Thyroid gland (tissue), 4 donors: ENCODE measurements around the gene NMT1. TPM values are rescaled to one million over a fixed set of nuclear protein-coding genes. Genes with fewer than 3 reads are reported as not detected.

Experiments used
- DNase-seq, 2 donors: peaks; one replicate each; pipeline ENCODE4 v3.0.0-alpha.2; 2019
- H3K27ac ChIP-seq, 3 donors: fragments of 200-600 bp; sonication (generic); 1 replicate in 2 of 3; 2 replicates in 1 of 3; pipeline ENCODE4 v1.5.1; 2016 to 2019; ENCODE audit warnings: mild to moderate bottlenecking in 1 of 3, moderate library complexity in 1 of 3
- H3K27me3 ChIP-seq: fragments of 200-600 bp; sonication (generic); one replicate; pipeline ENCODE4 v1.5.1; 2019
- H3K36me3 ChIP-seq, 2 donors: fragments of 200-600 bp; sonication (generic); one replicate each; pipeline ENCODE4 v1.5.1; 2016 to 2019
- H3K4me1 ChIP-seq, 2 donors: fragments of 200-600 bp; sonication (generic); one replicate each; pipeline ENCODE4 v1.5.1; 2017 to 2019
- H3K4me3 ChIP-seq, 3 donors: fragments of 200-600 bp; sonication (generic); replicated peaks in 1 of 3; 1 replicate in 2 of 3; 2 replicates in 1 of 3; pipeline ENCODE4 v1.5.1; 2016; ENCODE audit warnings: mild to moderate bottlenecking in 1 of 3
- H3K9me3 ChIP-seq: fragments of 200-600 bp; sonication (generic); one replicate; pipeline ENCODE4 v1.5.1; 2017
- POLR2A ChIP-seq, 2 donors: fragments of 450-650 bp; IDR thresholded peaks; one replicate each; pipeline ENCODE4 v1.6.1; 2017; ENCODE audit warnings: antibody characterized with exemption in 2 of 2, mild to moderate bottlenecking in 2 of 2, moderate library complexity in 1 of 2
- WGBS, 2 donors: methylation state at CpG; one replicate each; pipeline ENCODE4 v1.1.5; 2017; 5-methylcytosine and 5-hydroxymethylcytosine counted together
- intact Hi-C: fragments of 100-400 bp; cut with DNase I; formaldehyde crosslinking; loops from one replicate; pipeline ENCODE4 v1.15.1; 2023
- total RNA-seq, 4 donors: library from RNA; depleted of rRNA; stranded (reverse); fragments of >200 nt; gene quantifications; one replicate each; pipeline ENCODE4 v1.2.3, GENCODE V29; 2016
- TF ChIP-seq, protein P1 (sequence below), 6 experiments: fragments of 200-600 bp in 3 of 6; fragments of 450-650 bp in 3 of 6; sonication (generic) in 3 of 6; IDR thresholded peaks; one replicate each; pipeline ENCODE4 v1.5.1; 2016 to 2019; ENCODE audit warnings: antibody characterized with exemption in 6 of 6, mild to moderate bottlenecking in 2 of 6, inconsistent platforms in 1 of 6, moderate library complexity in 1 of 6

Gene NMT1
- total RNA-seq, 4 donors from 2014 or later, result 71.7 to 98.9 (median 85.2) TPM

GRCh38 chr17:45029758-45030423 is 31.2 kb upstream of the NMT1 start:
- peaks cover 30 to 34% of the 10 kb centered on the region in 2 donors for H3K36me3 ChIP-seq
- no peak for TF ChIP-seq POLR2A (IDR thresholded peaks at IDR 0.05)
- TF ChIP-seq, protein P1, sequence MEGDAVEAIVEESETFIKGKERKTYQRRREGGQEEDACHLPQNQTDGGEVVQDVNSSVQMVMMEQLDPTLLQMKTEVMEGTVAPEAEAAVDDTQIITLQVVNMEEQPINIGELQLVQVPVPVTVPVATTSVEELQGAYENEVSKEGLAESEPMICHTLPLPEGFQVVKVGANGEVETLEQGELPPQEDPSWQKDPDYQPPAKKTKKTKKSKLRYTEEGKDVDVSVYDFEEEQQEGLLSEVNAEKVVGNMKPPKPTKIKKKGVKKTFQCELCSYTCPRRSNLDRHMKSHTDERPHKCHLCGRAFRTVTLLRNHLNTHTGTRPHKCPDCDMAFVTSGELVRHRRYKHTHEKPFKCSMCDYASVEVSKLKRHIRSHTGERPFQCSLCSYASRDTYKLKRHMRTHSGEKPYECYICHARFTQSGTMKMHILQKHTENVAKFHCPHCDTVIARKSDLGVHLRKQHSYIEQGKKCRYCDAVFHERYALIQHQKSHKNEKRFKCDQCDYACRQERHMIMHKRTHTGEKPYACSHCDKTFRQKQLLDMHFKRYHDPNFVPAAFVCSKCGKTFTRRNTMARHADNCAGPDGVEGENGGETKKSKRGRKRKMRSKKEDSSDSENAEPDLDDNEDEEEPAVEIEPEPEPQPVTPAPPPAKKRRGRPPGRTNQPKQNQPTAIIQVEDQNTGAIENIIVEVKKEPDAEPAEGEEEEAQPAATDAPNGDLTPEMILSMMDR (IDR thresholded peaks at IDR 0.05), result no peak
- no peak overlapping the region for H3K27ac ChIP-seq
- no peaks in the 10 kb centered on the region for H3K4me1 ChIP-seq
- intact Hi-C loops, result loop anchor here (10.0 kb wide), 1 partner anchor 65 kb away; the partner anchor contains the start of gene C1QL1
- no peak for DNase-seq
- H3K27me3 ChIP-seq, result no peaks in the 10 kb centered on the region
- WGBS, 2 donors, result 86 to 92% methylated on average over 9 to 15 of the region's 17 CpGs
- H3K4me3 ChIP-seq, result no peak overlapping the region
- H3K9me3 ChIP-seq, result no peaks in the 10 kb centered on the region

- intact Hi-C loops, result no loop called here
- DNase-seq, result no peak
- peaks cover 30 to 34% of the 10 kb centered on the region in 2 donors for H3K36me3 ChIP-seq
- H3K27ac ChIP-seq, result no peak overlapping the region
- H3K4me1 ChIP-seq, result no peaks in the 10 kb centered on the region
- WGBS, 2 donors, result 80 to 93% methylated on average over 6 of the region's 6 CpGs
- H3K4me3 ChIP-seq, result no peak overlapping the region
- no peaks in the 10 kb centered on the region for H3K27me3 ChIP-seq
- TF ChIP-seq, protein P1 (IDR thresholded peaks at IDR 0.05), result no peak
- no peak for TF ChIP-seq POLR2A (IDR thresholded peaks at IDR 0.05)
- H3K9me3 ChIP-seq, result no peaks in the 10 kb centered on the region
Measured at GRCh38 chr17:45030733-45031132, 30.4 kb upstream of the NMT1 start.

DNA sequence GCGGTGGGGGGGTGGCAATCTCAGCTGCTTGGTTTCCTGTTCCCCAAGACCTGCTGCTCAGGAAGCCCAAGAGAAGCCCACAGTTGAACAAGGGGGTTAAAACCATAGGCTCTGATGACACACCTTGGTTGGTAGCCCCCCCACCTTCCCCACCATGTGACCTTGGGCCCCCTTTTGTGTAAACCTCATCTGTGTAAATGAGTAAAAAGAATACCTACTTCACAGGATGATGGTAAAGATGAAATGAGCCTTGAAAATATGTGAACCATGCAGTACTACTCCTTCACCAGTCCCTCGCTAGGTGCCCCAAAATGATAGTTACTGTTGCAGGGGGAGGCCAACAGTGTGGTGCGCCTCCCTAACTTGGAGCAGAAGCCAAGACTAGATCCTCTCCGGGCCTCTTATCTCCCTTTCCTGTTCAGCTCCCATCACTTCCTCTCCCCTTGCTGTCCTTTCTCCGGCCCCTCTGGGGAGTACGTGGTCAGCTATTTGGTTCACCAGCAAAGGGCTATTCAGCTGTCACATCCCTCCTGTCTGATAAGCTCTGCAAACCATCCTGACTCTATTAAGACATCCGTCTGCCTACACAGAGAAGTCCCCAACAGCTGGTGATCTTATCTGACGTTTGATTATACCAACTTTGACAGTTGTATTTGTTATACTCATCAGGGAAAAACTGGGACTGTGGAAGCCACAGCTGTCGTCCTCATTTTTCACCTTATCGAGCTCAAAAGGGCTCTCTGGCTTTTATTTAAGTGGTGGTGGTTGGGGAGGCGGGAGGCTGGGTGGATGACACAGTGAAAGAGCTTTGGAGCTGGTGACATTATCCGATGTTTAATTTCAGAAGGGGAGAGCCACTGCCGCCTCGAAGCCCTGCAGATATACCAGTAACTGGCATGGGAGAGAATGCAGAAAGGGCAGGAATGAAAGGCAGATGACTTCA is 29.6 kb upstream of the NMT1 start:
- 83 to 86% methylated on average over 14 of the region's 14 CpGs for WGBS, 2 donors
- DNase-seq, result no peak
- Histone ChIP-seq H3K36me3 (peaks cover 30 to 34% of the 10 kb centered on the region in 2 donors), H3K27me3 (no peaks in the 10 kb centered on the region), H3K9me3 (no peaks in the 10 kb centered on the region), H3K27ac (no peak overlapping the region), H3K4me1 (no peaks in the 10 kb centered on the region), H3K4me3 (no peak overlapping the region)
- intact Hi-C loops, result no loop called here
- TF ChIP-seq, protein P1 (IDR thresholded peaks at IDR 0.05), result no peak
- TF ChIP-seq POLR2A (IDR thresholded peaks at IDR 0.05), result no peak

- DNase-seq, result no peak
- intact Hi-C loops, result no loop called here
- 91% methylated on average over 9 of the region's 9 CpGs for WGBS, 2 donors
- H3K4me3 ChIP-seq, result no peak overlapping the region
- peaks cover 30 to 34% of the 10 kb centered on the region in 2 donors for H3K36me3 ChIP-seq
- no peak for TF ChIP-seq POLR2A (IDR thresholded peaks at IDR 0.05)
- TF ChIP-seq, protein P1 (IDR thresholded peaks at IDR 0.05), result no peak
- no peaks in the 10 kb centered on the region for H3K4me1 ChIP-seq
- H3K9me3 ChIP-seq, result no peaks in the 10 kb centered on the region
- no peak overlapping the region for H3K27ac ChIP-seq
- no peaks in the 10 kb centered on the region for H3K27me3 ChIP-seq
Measured at GRCh38 chr17:45032174-45032541, 29.0 kb upstream of the NMT1 start.

GRCh38 chr17:45034599-45034998 is 26.5 kb upstream of the NMT1 start:
- no peaks in the 10 kb centered on the region for H3K27me3 ChIP-seq
- DNase-seq, result no peak
- H3K27ac ChIP-seq, result no peak overlapping the region
- WGBS, 2 donors, result 92 to 96% methylated on average over 14 of the region's 14 CpGs
- TF ChIP-seq, protein P1 (IDR thresholded peaks at IDR 0.05), result no peak
- TF ChIP-seq POLR2A (IDR thresholded peaks at IDR 0.05), result no peak
- H3K4me3 ChIP-seq, result no peak overlapping the region
- intact Hi-C loops, result no loop called here
- peaks cover 24 to 25% of the 10 kb centered on the region in 2 donors for H3K36me3 ChIP-seq
- H3K4me1 ChIP-seq, result peaks cover 15 to 16% of the 10 kb centered on the region in 2 donors
- no peaks in the 10 kb centered on the region for H3K9me3 ChIP-seq
